HG02642 (cell line): ENCODE results near the gene PLAAT2.
"Not testable (repeated sequence)": the region's sequence is repeated elsewhere in the genome, so short reads cannot be mapped to it uniquely, and the experiment has no call there.

Experiments
- ATAC-seq: cut with Tn5 transposase; IDR thresholded peaks from one replicate; pipeline ENCODE4 v1.9.1; 2021; ENCODE audit warnings: mild to moderate bottlenecking; ENCODE audit not compliant: unreplicated experiment, poor library complexity

The PLAAT2 gene

GRCh38 chr11:63563201-63564055 lies at the start of gene PLAAT2:
Gene PLAAT2 (minus strand): TSS chr11:63563379. CDS start chr11:63563324, 55 bp downstream.
- peak; percentile 5 for ATAC-seq

GRCh38 chr11:63612181-63612580 lies 49.0 kb upstream of the PLAAT2 start:
- no peak for ATAC-seq

DNA sequence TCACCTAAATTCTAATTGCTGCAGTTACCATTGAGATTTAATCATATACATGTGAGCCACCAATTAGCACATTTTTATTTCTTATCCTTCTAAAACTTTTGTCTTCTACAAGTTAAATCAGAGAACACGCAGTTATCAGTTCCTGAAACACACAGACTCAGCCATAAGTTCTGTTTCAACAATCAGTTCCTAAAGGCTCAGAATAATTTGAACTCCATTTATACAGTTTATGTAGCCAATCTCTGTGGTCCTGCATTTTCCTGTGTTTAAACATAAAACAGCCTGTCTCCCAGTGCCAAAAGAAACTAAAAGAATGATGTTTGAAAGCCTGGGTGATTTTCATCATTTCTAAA lies 48.2 kb upstream of the PLAAT2 start:
- no peak for ATAC-seq

DNA sequence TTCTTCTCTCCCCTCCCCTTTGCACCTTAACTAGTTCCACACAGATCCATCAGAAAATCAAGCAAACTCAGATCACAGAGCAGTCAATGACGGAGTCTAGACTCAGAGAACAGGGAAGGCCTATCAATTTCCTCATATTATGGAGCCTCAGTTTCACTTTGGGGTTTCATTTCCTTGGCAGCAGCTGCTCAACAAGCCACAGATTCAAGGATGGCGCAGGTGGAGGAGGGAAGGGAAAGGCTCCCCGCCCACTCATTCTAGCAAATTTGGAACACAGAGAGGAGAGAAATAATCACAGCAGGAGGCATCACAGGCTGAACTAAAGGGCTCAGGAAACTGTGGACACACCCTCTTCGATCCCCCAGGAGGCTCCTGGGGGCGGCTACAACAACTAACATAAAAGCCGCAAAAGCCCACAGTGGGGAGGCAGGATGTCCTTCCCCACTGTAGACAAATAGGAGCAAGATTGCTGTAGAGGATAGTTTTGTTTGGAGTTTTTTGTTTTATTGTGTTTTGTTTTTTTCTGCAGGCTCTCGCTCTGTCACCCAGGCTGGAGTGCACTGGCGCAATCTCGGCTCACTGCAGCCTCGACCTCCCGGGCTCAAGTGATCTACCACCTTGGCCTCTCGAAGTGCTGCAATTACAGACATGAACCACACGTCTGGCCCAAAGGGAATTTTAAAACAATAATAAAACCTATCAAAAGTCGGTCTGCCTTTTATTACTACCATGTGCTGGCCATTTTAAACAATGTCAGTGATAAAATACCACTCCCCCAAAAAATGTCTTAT lies 47.6 kb upstream of the PLAAT2 start:
- ATAC-seq = no peak

DNA sequence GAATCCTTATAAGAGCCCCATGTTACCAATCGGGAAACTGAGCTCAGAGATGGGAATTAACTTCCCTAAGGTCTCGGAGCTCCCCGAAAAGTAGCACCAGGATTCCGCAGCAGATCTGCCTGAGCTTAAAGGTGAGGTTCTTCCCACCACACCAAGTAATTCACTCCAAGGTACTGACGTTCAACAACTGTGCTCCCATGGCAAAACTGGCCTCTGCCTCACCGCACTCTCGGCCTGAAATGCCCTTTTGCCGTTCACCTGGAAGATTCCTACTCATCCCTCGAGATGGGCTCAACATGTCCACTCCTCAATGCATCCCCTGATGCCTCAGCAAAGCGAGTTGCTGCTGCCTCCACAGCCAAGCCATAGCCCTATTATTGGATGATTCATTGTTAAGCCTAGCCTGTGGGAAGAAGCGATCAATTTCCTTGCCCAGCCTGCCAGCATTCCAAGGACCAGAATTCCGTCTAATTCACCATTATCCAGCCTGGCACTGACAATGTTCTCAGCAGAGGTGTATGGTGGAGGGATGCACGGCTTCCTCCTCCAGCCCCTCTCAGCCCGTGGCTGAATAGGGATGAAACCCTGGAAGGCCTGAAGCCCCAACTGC lies 46.9 kb upstream of the PLAAT2 start:
- ATAC-seq = no peak

GRCh38 chr11:63609536-63609935 lies 46.4 kb upstream of the PLAAT2 start:
- no peak for ATAC-seq

DNA sequence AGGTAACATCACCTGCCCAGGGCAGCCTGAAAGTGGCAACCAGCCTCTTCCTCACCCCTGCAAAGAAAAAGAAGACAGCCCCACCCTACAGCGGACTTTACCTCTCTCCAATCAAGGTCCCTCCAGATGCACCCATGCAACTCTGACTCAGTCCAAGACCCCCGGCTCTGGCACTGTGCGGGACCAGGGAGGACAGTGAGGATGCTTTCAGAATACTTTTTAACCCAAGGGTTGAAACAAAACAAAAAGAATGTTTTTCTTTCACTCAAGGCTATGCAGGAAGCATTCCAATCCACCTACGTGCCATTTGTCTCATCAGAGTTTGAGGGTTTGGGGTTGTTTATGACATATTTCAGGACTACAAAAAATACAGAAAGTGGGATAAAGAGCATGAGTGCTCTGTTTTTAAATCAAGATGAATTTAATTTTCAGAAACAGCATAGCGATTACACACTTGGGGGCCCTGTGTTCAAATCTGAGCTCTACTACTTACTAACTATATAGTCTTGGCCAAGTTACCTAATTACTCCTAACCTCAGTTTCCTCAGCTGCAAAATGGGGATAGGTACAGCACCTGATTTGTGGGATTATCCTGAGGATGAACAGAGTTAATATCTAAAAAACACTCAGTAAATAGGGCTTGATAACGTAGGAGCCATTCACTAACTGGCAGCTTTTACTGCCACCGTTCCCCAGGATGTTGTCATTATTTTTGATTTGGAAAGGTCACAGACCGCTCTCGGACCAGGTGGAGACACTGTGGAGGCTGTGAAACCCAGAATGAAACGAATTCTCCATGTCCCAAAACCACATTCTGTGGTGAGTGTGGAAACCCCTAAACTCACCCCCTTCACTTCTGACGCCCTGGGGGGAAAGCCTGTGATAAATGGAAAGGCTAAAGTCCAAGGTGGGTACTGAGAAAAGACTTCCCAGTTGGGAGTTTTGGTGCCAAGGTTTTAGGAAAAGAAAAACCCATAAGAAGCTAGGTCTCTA lies 45.5 kb upstream of the PLAAT2 start:
- ATAC-seq = no peak

GRCh38 chr11:63603180-63603518 lies 40.0 kb upstream of the PLAAT2 start:
- no peak for ATAC-seq

DNA sequence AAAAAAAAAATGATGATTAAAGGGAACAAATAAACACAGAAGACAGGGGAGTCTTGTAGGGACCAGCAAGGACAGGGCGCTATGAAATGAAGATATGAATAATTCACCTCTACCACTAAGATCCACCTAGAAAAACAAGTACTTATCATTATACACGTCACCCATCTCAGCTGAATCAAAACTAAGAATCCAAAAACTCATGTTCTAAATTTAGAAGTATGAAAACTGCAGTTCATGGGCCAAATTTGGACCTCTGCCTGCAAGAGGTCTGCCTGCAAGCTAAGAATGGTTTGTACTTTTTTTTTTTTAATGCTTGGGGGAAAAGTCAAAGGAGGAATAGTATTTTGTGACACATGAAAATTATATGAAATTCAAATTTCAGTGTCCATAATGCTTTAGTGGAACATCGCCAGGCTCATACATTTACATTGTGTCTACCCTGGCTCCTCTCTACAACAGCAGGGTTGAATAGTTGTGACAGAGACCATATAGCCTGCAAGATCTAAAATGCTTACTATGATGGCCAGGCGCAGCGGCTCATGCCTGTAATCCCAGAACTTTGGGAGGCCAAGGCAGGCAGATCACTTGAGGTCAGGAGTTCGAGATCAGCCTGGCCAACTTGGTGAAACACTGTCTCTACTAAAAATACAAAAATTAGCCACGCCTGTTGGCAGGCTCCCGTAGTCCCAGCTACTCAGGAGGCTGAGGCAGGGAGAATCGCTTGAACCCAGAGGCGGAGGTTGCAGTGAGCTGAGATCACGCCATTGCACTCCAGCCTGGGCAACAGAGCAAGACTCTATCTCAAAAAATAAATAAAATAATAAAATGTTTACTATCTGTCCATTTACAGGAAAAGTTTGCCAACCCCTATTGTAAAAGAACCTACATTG lies 39.4 kb upstream of the PLAAT2 start:
- not testable (repeated sequence) for ATAC-seq

DNA sequence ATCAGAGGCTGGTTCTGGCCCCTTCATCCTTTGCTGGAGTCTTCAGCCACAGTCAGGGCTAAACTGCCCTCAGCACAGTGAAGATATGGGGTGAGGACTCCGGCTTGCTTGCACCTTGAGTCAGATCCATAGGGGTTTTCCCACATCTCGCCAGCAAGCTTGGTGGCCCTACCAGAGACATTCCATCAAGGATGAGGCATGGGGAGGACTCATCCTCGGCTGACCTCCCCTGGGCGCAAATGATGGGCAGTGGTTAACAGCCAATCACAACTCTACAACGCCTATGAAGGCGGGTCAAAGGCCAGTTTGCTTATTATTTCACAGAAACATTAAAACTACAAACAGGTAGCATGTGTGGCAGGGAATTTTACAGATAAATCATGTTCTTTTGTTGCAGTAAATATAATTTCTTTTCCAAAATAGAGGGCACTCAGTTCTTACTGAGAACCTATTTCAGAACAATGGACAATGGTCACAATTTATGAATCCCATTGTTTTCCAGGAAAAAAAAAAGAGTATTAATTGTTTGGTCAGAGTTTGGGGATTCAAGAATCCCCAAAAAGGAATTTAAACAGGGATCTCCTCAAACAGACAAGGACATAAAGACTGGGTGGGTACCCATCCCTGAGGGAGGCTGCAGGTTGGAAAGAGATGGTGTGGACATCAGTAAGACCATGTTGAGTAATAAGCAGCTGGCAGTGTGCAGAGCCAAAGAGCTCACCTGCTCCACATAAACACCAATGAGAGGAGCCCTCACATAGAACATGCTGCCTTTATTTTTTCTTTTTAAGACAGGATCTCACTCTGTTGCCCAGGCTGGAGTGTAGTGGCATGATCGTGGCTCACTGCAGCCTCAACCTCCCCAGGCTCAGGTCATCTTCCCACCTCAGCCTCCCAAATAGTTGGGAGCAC lies 36.3 kb upstream of the PLAAT2 start:
- ATAC-seq = no peak

DNA sequence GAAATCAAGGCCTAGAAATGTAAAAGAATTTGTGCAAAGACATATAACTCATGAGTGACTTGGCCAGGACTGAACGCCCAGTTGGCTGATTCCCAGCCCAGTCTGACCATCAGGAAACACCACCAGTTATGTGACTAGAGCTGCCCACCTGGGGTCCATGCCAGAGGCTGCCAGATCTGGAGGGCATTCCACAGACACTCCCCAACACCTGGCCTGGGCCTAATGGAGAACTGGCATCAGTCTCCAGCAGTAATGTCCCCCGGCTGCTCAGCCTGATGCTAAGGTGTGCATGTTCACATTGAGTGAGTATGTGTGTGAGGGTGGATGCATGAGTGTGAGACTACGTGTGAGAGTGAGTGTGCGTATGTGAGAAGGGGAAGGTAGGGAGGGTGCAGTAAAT lies 35.4 kb upstream of the PLAAT2 start:
- ATAC-seq = no peak

DNA sequence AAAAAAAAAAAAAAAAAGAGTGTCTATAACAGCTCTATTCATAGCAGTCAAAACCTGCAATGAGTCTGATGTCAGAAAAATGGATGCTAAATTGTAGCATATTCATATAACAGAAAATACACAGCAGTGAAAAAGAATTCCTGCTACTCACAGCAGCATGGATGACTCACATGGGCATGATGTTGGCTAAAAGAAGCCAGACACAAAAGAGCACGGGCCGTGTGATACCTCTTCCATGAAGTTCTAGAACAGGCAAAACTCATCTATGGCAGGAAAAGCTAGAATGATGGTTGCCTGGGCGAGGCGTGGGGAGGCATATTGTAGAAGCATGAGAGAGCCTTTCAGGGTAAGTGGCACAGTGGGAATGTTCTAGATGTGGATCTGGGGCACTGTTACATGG lies 32.1 kb upstream of the PLAAT2 start:
- ATAC-seq = no peak

DNA sequence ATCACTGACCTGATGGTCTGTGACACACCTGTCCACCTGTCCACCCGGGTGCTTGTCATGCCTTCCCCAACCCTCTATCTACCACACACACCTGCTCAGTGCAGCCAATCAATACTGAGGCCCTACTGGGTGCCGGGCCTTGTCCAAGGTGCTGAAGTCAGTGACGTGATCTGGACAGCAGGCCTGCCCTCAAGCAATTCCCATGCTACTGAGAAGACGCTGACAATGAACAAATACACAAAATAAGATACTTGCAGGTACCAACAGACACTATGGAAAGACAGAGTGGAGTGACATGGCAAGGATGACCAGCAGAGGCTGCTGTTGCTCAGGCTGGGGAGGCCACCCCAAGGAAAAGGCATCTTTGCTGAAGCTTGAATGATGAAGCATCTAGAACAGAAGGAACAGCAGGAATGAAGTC lies 29.8 kb upstream of the PLAAT2 start:
- no peak for ATAC-seq

- ATAC-seq = no peak
Observed at GRCh38 chr11:63590024-63590788, 27.0 kb upstream of the PLAAT2 start.

DNA sequence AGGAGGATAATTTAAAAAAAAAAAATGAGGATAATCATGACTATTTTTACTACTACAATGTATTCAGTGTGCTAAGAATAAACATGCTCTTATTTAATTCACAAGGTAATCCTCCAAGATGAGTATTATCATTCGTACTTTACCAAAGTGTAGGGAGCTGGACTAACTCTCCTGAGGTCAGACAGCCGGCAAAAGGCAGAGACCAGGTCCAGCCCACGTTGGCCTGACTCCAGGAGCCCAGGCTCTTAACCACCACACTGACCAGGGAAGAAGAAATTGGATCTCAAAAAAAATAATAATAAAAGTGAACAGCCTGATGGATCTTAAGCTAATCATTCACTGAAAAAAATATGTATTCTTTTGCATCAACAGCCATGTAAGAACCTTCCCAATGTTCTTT lies 25.8 kb upstream of the PLAAT2 start:
- no peak for ATAC-seq

GRCh38 chr11:63586451-63587166 lies 23.4 kb upstream of the PLAAT2 start:
- ATAC-seq = no peak

DNA sequence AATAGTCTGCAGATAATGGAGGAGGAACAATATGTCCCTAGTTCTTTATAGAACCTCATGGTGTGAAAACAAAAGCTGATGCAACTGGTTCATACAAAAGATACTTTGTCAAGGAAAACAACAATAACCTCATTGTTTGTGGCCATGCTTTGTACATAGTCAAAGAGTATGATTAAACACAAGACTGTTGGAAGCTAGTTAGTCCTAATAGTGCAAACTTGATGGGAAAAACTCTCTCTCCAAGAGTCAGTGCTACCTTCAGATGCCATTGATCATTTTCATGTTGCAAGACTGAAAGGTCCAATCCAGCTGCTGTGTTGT lies 20.1 kb upstream of the PLAAT2 start:
- no peak for ATAC-seq
